Measurements from ENCODE around the gene EPHB1. TPM values are rescaled to one million over a fixed set of nuclear protein-coding genes. Genes with fewer than 3 reads are reported as not detected.

Gene EPHB1
- total and polyA plus RNA-seq, 2 donors (not counting 3 experiments of a cell fraction or from before 2014, with no cell fraction given) = 1.3 to 5.2 TPM

- DNase-seq (ENCODE audit: low read depth, low spot score) = no peak
- no peak for TF ChIP-seq JUN (IDR thresholded peaks at IDR 0.05; ENCODE audit: borderline replicate concordance, insufficient read depth, insufficient read length, low read depth)
- no peak for TF ChIP-seq MAX (IDR thresholded peaks at IDR 0.05; ENCODE audit: insufficient read depth, insufficient read length)
- TF ChIP-seq FOS (IDR thresholded peaks at IDR 0.05; ENCODE audit: borderline replicate concordance, insufficient read depth, low read length) = no peak
- TF ChIP-seq POLR2AphosphoS5 (IDR thresholded peaks at IDR 0.05; ENCODE audit: insufficient read depth, low read depth, low read length) = no peak
- no peak for TF ChIP-seq MYC (IDR thresholded peaks at IDR 0.05; ENCODE audit: low read depth, low read length)
- TF ChIP-seq CTCF (IDR thresholded peaks at IDR 0.05; ENCODE audit: extremely low read depth in 1 of 2, insufficient read depth in 1 of 2, low read depth in 1 of 2, low read length in 2 of 2) = no peak
- TF ChIP-seq EZH2 (IDR thresholded peaks at IDR 0.05; ENCODE audit: borderline replicate concordance, low read depth, low read length, severe bottlenecking) = no peak
- no peak for TF ChIP-seq POLR2A (IDR thresholded peaks at IDR 0.05; ENCODE audit: low read depth, low read length)
- TF ChIP-seq GATA2 (IDR thresholded peaks at IDR 0.05; ENCODE audit: insufficient read depth, insufficient read length, low read depth, low read length) = no peak
- Histone ChIP-seq H3K27me3 (ENCODE audit: control insufficient read depth in 2 of 2, insufficient read depth in 2 of 2, low read length in 2 of 2) (no peaks in the 10 kb centered on the region), H3K36me3 (ENCODE audit: control insufficient read depth in 2 of 2, extremely low read depth in 1 of 2, insufficient read depth in 2 of 2, low read length in 2 of 2) (no peaks in the 10 kb centered on the region), H3K27ac (ENCODE audit: insufficient read depth, low read depth, low read length) (no peak overlapping the region), H3K4me3 (replicated peaks in 1 of 3; ENCODE audit: insufficient read depth in 1 of 3, low read depth in 1 of 3, low read length in 3 of 3) (no peak overlapping the region), H2AFZ (ENCODE audit: low read depth, low read length) (no peak overlapping the region), H3K9me1 (replicated peaks; ENCODE audit: control insufficient read depth, extremely low read depth, insufficient read depth, low read length) (no peaks in the 10 kb centered on the region), H3K9ac (replicated peaks; ENCODE audit: extremely low read depth, insufficient read depth, low read length) (no peak overlapping the region), H3K79me2 (ENCODE audit: control insufficient read depth, insufficient read depth, low read length) (no peaks in the 10 kb centered on the region), H4K20me1 (replicated peaks; ENCODE audit: control insufficient read depth, extremely low read depth, insufficient read depth, low read length) (no peaks in the 10 kb centered on the region), H3K4me2 (ENCODE audit: insufficient read depth, low read length) (no peak overlapping the region), H3K9me3 (replicated peaks; ENCODE audit: control insufficient read depth, insufficient read depth, low read length) (peaks cover 5% of the 10 kb centered on the region), H3K4me1 (ENCODE audit: control insufficient read depth, extremely low read depth, insufficient read depth, low read length) (no peaks in the 10 kb centered on the region)
- BruUV-seq (replicated peaks) = no TSS peak
- dilution Hi-C loops (cut with MboI; ENCODE audit: extremely low pct_ligation_motif_present, low sequenced_read_pairs) = no loop called here
- intact Hi-C loops (cut with micrococcal nuclease) = no loop called here
- CTCF ChIA-PET = interaction anchor here (1.3 kb wide), 1 partner anchor 365 kb away, joined by 3 read pairs; the partner anchor contains the start of gene EPHB1
- POLR2A ChIA-PET = no interaction called here
- no peak for FAIRE-seq
Observed at GRCh38 chr3:135159681-135160247, 364.7 kb downstream of the EPHB1 start.
